ENCODE data around the gene FBXO21. TPM values are rescaled to one million over a fixed set of nuclear protein-coding genes. Genes with fewer than 3 reads are reported as not detected.

The FBXO21 gene
- total RNA-seq, 1 donor from 2014 or later: 32.0 TPM

DNA sequence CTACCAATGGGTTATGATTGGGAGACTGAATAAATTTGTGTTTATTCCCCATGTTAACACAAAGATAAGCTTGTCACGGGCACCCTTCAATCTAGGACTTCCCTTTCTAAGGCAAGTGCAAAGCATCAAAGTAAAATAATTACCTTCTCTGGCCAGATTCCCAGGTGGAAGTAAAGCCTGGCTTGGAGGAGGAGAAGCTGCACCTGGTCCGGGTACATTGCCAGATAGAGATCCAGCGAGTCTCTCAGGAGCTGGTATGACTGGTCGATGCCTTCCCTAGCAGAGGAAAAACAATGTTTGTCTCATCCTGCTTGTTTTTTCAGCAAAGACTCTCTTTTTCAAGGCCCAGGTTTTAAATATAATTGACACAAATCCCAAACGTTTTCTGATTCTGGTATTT lies 24.9 kb downstream of the FBXO21 start:
- Histone ChIP-seq H3K4me2 (ENCODE audit: low read length) (no peak overlapping the region), H3K4me1 (ENCODE audit: insufficient read depth, low read length) (no peaks in the 10 kb centered on the region), H3K27me3 (ENCODE audit: insufficient read depth, low read length) (no peaks in the 10 kb centered on the region), H2AFZ (ENCODE audit: low read depth, low read length) (no peak overlapping the region), H3K79me2 (ENCODE audit: insufficient read depth, low read length) (no peaks in the 10 kb centered on the region), H4K20me1 (ENCODE audit: insufficient read depth, low read length) (peaks cover 4% of the 10 kb centered on the region), H3K9ac (ENCODE audit: low read length) (no peak overlapping the region), H3K36me3 (ENCODE audit: insufficient read depth, low read length) (peaks cover 38% of the 10 kb centered on the region), H3K27ac (ENCODE audit: low read depth, low read length) (no peak overlapping the region), H3K4me3 (ENCODE audit: insufficient read depth, low read depth, low read length) (no peak overlapping the region), H3K9me3 (ENCODE audit: insufficient read depth, low read depth, low read length) (no peaks in the 10 kb centered on the region)
- H3K4me1 Mint-ChIP-seq (ENCODE audit: low read depth, unreplicated experiment): no peaks in the 10 kb centered on the region
- H3K27ac Mint-ChIP-seq (ENCODE audit: unreplicated experiment): no peak overlapping the region
- peaks cover 27% of the 10 kb centered on the region for H3K36me3 Mint-ChIP-seq (ENCODE audit: low read depth, unreplicated experiment)
- FAIRE-seq (no peak), DNase-seq (ENCODE audit: low read depth) (no peak)
- TF ChIP-seq EZH2 (IDR thresholded peaks at IDR 0.05; ENCODE audit: insufficient read depth, low read length): no peak
- TF ChIP-seq, protein P1, sequence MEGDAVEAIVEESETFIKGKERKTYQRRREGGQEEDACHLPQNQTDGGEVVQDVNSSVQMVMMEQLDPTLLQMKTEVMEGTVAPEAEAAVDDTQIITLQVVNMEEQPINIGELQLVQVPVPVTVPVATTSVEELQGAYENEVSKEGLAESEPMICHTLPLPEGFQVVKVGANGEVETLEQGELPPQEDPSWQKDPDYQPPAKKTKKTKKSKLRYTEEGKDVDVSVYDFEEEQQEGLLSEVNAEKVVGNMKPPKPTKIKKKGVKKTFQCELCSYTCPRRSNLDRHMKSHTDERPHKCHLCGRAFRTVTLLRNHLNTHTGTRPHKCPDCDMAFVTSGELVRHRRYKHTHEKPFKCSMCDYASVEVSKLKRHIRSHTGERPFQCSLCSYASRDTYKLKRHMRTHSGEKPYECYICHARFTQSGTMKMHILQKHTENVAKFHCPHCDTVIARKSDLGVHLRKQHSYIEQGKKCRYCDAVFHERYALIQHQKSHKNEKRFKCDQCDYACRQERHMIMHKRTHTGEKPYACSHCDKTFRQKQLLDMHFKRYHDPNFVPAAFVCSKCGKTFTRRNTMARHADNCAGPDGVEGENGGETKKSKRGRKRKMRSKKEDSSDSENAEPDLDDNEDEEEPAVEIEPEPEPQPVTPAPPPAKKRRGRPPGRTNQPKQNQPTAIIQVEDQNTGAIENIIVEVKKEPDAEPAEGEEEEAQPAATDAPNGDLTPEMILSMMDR (IDR thresholded peaks at IDR 0.05; ENCODE audit: insufficient read depth, low read depth, low read length): no peak
- H3K27me3 Mint-ChIP-seq (ENCODE audit: low read depth, unreplicated experiment): no peaks in the 10 kb centered on the region
- no peaks in the 10 kb centered on the region for H3K9me3 Mint-ChIP-seq (ENCODE audit: unreplicated experiment)
- H3K4me3 Mint-ChIP-seq (ENCODE audit: unreplicated experiment): no peak overlapping the region

DNA sequence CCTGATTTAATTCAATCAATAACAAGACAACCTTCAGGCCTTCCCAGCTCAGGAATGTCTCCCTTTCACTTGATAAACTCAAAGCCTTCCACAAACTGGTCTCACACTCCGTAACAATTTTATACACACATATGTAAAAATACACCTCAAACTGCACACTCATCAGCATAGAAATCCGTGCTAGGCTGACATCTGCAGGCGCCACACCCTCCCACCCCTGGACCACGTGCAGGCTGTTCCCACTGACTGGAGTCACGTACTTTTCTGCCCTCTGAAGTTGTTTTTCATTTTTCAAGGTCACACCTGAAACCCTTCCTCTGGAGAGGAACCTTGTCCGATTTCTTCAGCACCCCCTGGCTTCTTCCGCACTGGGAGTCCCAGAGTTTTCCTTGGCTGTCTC lies 27.6 kb downstream of the FBXO21 start:
- Mint-ChIP-seq H3K27ac (ENCODE audit: unreplicated experiment) (peak overlapping the region; percentile 63), H3K4me1 (ENCODE audit: low read depth, unreplicated experiment) (peaks cover 8% of the 10 kb centered on the region)

DNA sequence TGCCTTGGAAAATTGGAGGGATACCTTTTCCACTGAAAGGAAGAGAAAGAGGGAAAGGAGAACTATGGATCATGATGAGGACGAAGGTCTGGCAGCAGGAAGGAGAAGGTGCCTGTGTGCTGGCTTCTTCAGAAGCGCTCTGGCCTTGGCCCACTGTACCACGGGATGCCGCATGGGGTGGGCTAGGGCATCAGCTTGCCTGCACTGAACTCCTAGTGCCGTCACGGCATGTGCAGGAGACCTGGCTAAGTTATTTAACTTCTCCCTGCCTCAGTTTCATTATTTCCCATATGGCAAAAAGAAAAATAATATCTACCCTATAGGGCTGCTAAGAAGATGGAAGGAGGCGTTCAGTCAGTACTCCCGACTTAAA lies 28.1 kb downstream of the FBXO21 start:
- no peak for TF ChIP-seq EZH2 (IDR thresholded peaks at IDR 0.05; ENCODE audit: insufficient read depth, low read length)
- TF ChIP-seq, protein P1 (IDR thresholded peaks at IDR 0.05; ENCODE audit: insufficient read depth, low read depth, low read length): no peak
- H2AFZ ChIP-seq (ENCODE audit: low read depth, low read length): no peak overlapping the region
- H3K27ac ChIP-seq (ENCODE audit: low read depth, low read length): no peak overlapping the region
- peaks cover 37% of the 10 kb centered on the region for H3K36me3 ChIP-seq (ENCODE audit: insufficient read depth, low read length)
- H3K36me3 Mint-ChIP-seq (ENCODE audit: low read depth, unreplicated experiment): peaks cover 32% of the 10 kb centered on the region
- no peaks in the 10 kb centered on the region for H3K79me2 ChIP-seq (ENCODE audit: insufficient read depth, low read length)
- H3K4me3 ChIP-seq (ENCODE audit: insufficient read depth, low read depth, low read length): no peak overlapping the region
- H3K4me2 ChIP-seq (ENCODE audit: low read length): no peak overlapping the region
- peaks cover 8% of the 10 kb centered on the region for H3K4me1 Mint-ChIP-seq (ENCODE audit: low read depth, unreplicated experiment)
- no peaks in the 10 kb centered on the region for H3K27me3 ChIP-seq (ENCODE audit: insufficient read depth, low read length)
- H3K4me3 Mint-ChIP-seq (ENCODE audit: unreplicated experiment): no peak overlapping the region
- no peaks in the 10 kb centered on the region for H3K9me3 ChIP-seq (ENCODE audit: insufficient read depth, low read depth, low read length)
- FAIRE-seq (no peak), DNase-seq (ENCODE audit: low read depth) (no peak)
- no peaks in the 10 kb centered on the region for H3K9me3 Mint-ChIP-seq (ENCODE audit: unreplicated experiment)
- peaks cover 4% of the 10 kb centered on the region for H3K4me1 ChIP-seq (ENCODE audit: insufficient read depth, low read length)
- H4K20me1 ChIP-seq (ENCODE audit: insufficient read depth, low read length): peaks cover 7% of the 10 kb centered on the region
- H3K27ac Mint-ChIP-seq (ENCODE audit: unreplicated experiment): no peak overlapping the region
- no peaks in the 10 kb centered on the region for H3K27me3 Mint-ChIP-seq (ENCODE audit: low read depth, unreplicated experiment)
- no peak overlapping the region for H3K9ac ChIP-seq (ENCODE audit: low read length)

More for the DNA sequence above, 27.6 kb downstream of the FBXO21 start:
- peaks cover 32% of the 10 kb centered on the region for H3K36me3 Mint-ChIP-seq (ENCODE audit: low read depth, unreplicated experiment)
- Histone ChIP-seq H3K4me3 (ENCODE audit: insufficient read depth, low read depth, low read length) (no peak overlapping the region), H4K20me1 (ENCODE audit: insufficient read depth, low read length) (peaks cover 7% of the 10 kb centered on the region), H3K9me3 (ENCODE audit: insufficient read depth, low read depth, low read length) (no peaks in the 10 kb centered on the region), H3K36me3 (ENCODE audit: insufficient read depth, low read length) (peaks cover 38% of the 10 kb centered on the region), H3K4me1 (ENCODE audit: insufficient read depth, low read length) (peaks cover 4% of the 10 kb centered on the region), H3K27ac (ENCODE audit: low read depth, low read length) (no peak overlapping the region), H3K4me2 (ENCODE audit: low read length) (no peak overlapping the region), H2AFZ (ENCODE audit: low read depth, low read length) (no peak overlapping the region), H3K27me3 (ENCODE audit: insufficient read depth, low read length) (no peaks in the 10 kb centered on the region), H3K9ac (ENCODE audit: low read length) (no peak overlapping the region), H3K79me2 (ENCODE audit: insufficient read depth, low read length) (no peaks in the 10 kb centered on the region)
- no peak overlapping the region for H3K4me3 Mint-ChIP-seq (ENCODE audit: unreplicated experiment)
- no peaks in the 10 kb centered on the region for H3K9me3 Mint-ChIP-seq (ENCODE audit: unreplicated experiment)
- no peak for TF ChIP-seq EZH2 (IDR thresholded peaks at IDR 0.05; ENCODE audit: insufficient read depth, low read length)
- TF ChIP-seq, protein P1 (IDR thresholded peaks at IDR 0.05; ENCODE audit: insufficient read depth, low read depth, low read length): no peak
- FAIRE-seq: no peak
- no peak for DNase-seq (ENCODE audit: low read depth)
- no peaks in the 10 kb centered on the region for H3K27me3 Mint-ChIP-seq (ENCODE audit: low read depth, unreplicated experiment)

All from astrocyte (in vitro differentiated cells and primary cell).